HG03175 (cell line): ENCODE measurements around the gene CGGBP1.
A peak's percentile ranks its signal among the peaks of the same experiment; 100 is the strongest.

Experiments used
- ATAC-seq: cut with Tn5 transposase; IDR thresholded peaks from one replicate; pipeline ENCODE4 v1.9.1; 2021; ENCODE audit warnings: mild to moderate bottlenecking, moderate library complexity; ENCODE audit not compliant: unreplicated experiment

CGGBP1 gene

GRCh38 chr3:88058581-88059379, at the start of gene CGGBP1, which contains the start of gene ZNF654:
TSS of gene CGGBP1 (minus strand) at chr3:88059005. CDS start at chr3:88055976, 3,029 bp downstream.
TSS of gene ZNF654 (plus strand) at chr3:88059255. CDS start at chr3:88059320, 65 bp downstream.
- ATAC-seq: peak; percentile 95

- ATAC-seq: no peak
Observed at GRCh38 chr3:88105325-88105724, 46.5 kb upstream of the CGGBP1 start.

- no peak for ATAC-seq
Observed at GRCh38 chr3:88101142-88101541, 42.3 kb upstream of the CGGBP1 start.

GRCh38 chr3:88093266-88093665, 34.5 kb upstream of the CGGBP1 start:
- no peak for ATAC-seq

- no peak for ATAC-seq
Observed at GRCh38 chr3:88092270-88092669, 33.5 kb upstream of the CGGBP1 start.

- ATAC-seq: no peak
Observed at GRCh38 chr3:88090681-88091080, 31.9 kb upstream of the CGGBP1 start.

GRCh38 chr3:88084097-88084501, 25.3 kb upstream of the CGGBP1 start:
- no peak for ATAC-seq

- no peak for ATAC-seq
Observed at GRCh38 chr3:88082854-88083253, 24.0 kb upstream of the CGGBP1 start.

GRCh38 chr3:88078932-88079331, 20.1 kb upstream of the CGGBP1 start:
- ATAC-seq: no peak

- no peak for ATAC-seq
Observed at GRCh38 chr3:88076712-88077111, 17.9 kb upstream of the CGGBP1 start.

GRCh38 chr3:88075497-88075896, 16.7 kb upstream of the CGGBP1 start:
- ATAC-seq: no peak

GRCh38 chr3:88075072-88075471, 16.3 kb upstream of the CGGBP1 start:
- no peak for ATAC-seq

- ATAC-seq: no peak
Observed at GRCh38 chr3:88061746-88062145, 2.9 kb upstream of the CGGBP1 start.

- peak; percentile 12 for ATAC-seq
Observed at GRCh38 chr3:88059380-88060170, 770 bp upstream of the CGGBP1 start.

GRCh38 chr3:88058306-88058580, 562 bp downstream of the CGGBP1 start:
- ATAC-seq: no peak

- no peak for ATAC-seq
Observed at GRCh38 chr3:88057630-88058305, 1.0 kb downstream of the CGGBP1 start.

GRCh38 chr3:88046766-88047165, 12.0 kb downstream of the CGGBP1 start:
- no peak for ATAC-seq

- no peak for ATAC-seq
Observed at GRCh38 chr3:88044411-88044810, 14.4 kb downstream of the CGGBP1 start.

GRCh38 chr3:88041005-88041404, 17.8 kb downstream of the CGGBP1 start:
- ATAC-seq: no peak

GRCh38 chr3:88040529-88040928, 18.3 kb downstream of the CGGBP1 start:
- no peak for ATAC-seq

- no peak for ATAC-seq
Observed at GRCh38 chr3:88038566-88038965, 20.2 kb downstream of the CGGBP1 start.

GRCh38 chr3:88036221-88036620, 22.6 kb downstream of the CGGBP1 start:
- no peak for ATAC-seq
